Measurements from ENCODE around the gene EMC1. TPM values are rescaled to one million over a fixed set of nuclear protein-coding genes. Genes with fewer than 3 reads are reported as not detected.
A peak's percentile ranks its signal among the peaks of the same experiment; 100 is the strongest.
"Not testable (repeated sequence)": the region's sequence is repeated elsewhere in the genome, so short reads cannot be mapped to it uniquely, and the experiment has no call there.

The EMC1 gene
- total RNA-seq = 10 to 100 TPM; 25.3 to 29.1 TPM

DNA sequence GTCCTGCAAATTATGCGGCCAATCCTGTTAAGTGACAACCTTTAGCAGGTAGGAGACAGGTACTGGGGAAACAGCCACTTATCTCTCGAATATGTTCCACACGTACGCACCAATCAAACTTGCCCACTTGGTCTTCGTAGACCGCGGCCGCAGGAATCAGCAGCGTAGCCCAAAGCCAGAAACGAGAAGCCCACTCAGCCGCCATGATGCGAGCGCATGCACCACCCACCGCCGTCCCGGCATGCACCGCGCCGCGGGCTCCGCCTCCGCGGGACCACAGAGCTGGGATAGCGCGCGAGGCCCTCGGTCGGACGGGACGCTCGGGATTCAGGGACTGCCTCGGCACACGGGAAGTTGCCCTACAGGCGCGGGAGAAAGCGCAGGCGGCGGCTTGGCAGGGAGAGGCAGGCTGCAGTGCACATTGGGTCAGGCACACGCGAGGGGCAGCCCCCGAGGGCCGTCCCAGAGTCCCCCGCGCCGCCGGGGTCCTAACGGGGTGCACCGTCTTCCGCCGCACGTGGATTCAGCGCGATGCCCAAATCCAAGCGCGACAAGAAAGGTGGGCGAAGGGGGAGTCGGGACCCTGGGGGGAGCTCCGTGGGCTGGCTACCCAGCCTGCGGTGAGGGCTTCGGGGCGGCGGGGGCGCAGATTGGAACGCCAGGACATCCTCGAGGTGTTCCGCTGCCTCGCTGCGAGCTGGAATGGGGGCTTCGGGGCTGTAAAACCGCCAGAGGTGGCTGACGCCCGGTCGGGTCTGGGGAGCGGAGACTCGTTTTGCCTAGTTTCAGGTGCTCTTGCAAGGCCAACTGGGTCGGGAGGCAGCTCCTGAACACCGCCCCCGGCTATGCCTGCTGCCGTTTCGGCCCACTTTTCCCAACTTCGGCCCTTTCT lies at the start of gene EMC1, which contains the start of gene MRTO4:
Gene EMC1, minus strand, starts transcription at position 220 of the 892 bp plus-strand sequence. Its CDS starts 15 bp downstream, at position 205.
Gene MRTO4, plus strand, starts transcription at position 501 of the 892 bp plus-strand sequence. Its CDS starts 31 bp downstream, at position 532.
- POLR2A ChIA-PET = interaction anchor here (0.8 to 3.0 kb wide), 14 partner anchors 9 to 347 kb away, joined by 3 to 20 read pairs (median 5); partner anchors contain the start of genes AKR7A2, SLC66A1 and UBR4
- Mint-ChIP-seq H3K4me1 (peaks cover 34% of the 10 kb centered on the region), H3K36me3 (ENCODE audit: low read depth) (peaks cover 3% of the 10 kb centered on the region), H3K4me3 (peak within 1 kb of the TSS; percentile 94), H3K9me3 (no peaks in the 10 kb centered on the region), H3K27ac (peak within 1 kb of the TSS; percentile 86), H3K27me3 (no peaks in the 10 kb centered on the region)
- CTCF ChIA-PET = interaction anchor here (1.0 to 1.7 kb wide), 5 partner anchors 10 to 410 kb away, joined by 3 to 13 read pairs (median 4); no protein-coding TSS in a partner anchor
- peak; percentile 91 for DNase-seq

DNA sequence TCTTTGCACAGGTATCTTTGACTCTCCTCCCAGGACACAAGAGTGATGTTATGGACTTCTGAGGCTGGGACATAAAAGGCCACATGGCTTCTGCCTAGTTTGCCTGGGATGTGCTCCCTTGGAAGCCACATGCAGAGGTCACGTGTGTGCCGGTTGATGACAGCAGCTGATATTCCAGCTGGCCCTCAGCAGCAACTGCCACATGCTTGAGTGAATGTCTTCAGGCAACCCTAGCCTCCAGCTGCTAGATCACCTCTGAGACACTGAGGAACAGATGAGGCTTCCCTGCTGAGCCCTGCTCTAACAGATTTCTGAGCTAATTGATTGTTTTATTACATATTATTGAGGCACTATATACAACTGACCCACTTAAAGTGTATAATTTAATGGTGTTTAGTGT lies 48.9 kb upstream of the EMC1 start:
- no peak overlapping the region for H3K27ac Mint-ChIP-seq
- DNase-seq = no peak
- no peak overlapping the region for H3K4me3 Mint-ChIP-seq
- POLR2A ChIA-PET = interaction anchor here (0.8 kb wide), 1 partner anchor 11 kb away, joined by 3 read pairs; no protein-coding TSS in a partner anchor
- peaks cover 13% of the 10 kb centered on the region for H3K9me3 Mint-ChIP-seq
- H3K27me3 Mint-ChIP-seq = no peaks in the 10 kb centered on the region
- peaks cover 27% of the 10 kb centered on the region for H3K36me3 Mint-ChIP-seq (ENCODE audit: low read depth)
- CTCF ChIA-PET = no interaction called here
- H3K4me1 Mint-ChIP-seq = no peaks in the 10 kb centered on the region

DNA sequence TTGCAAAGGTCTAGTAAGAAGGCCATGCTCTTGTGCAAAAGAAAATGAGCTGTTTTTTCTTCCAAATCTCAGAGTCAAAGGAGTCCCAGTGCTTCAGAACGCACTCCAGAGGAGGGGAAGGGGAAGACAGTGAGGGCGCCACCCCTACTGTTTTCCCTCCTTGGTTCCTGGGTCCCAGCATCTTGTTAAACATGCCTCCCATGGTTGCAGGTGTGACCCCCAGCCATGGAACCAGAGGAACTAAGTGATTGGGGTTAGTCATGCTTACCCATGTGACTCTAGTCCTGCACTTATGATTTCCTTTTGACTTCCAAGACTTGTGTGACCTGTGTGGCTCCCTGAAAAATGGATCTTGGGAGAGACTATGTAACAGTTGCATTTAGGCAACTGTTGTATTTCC lies 43.3 kb upstream of the EMC1 start:
- no peak for DNase-seq
- Mint-ChIP-seq H3K4me1 (no peaks in the 10 kb centered on the region), H3K4me3 (no peak overlapping the region), H3K9me3 (peaks cover 27% of the 10 kb centered on the region), H3K36me3 (ENCODE audit: low read depth) (peaks cover 18% of the 10 kb centered on the region), H3K27me3 (peaks cover 3% of the 10 kb centered on the region), H3K27ac (no peak overlapping the region)
- ChIA-PET CTCF (no interaction called here), POLR2A (no interaction called here)

DNA sequence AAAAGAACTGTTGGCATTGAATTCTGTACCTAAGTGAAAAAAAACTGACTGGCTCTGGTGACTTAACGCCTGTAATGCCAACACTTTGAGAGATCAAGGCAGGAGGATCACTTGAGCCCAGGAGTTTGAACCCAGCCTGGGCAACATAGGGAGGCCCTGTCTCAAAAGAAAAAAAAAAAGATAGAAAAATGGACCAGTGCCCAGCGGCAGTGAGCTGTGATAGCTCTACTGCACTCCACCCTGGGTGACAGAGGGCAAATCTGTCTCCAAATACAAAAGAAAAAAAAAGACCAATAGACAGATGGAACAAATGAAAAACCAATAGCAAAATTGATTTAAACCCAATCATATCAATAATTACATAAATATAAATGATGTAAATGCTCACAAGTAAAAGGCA lies 37.9 kb upstream of the EMC1 start:
- no peak for DNase-seq
- H3K4me1 Mint-ChIP-seq = peaks cover 6% of the 10 kb centered on the region
- H3K36me3 Mint-ChIP-seq (ENCODE audit: low read depth) = peaks cover 6% of the 10 kb centered on the region
- ChIA-PET POLR2A (no interaction called here), CTCF (interaction anchor here (0.5 kb wide), 1 partner anchor 25 kb away, joined by 4 read pairs; no protein-coding TSS in a partner anchor)
- peaks cover 5% of the 10 kb centered on the region for H3K9me3 Mint-ChIP-seq
- H3K4me3 Mint-ChIP-seq = peak overlapping the region; percentile 32
- no peak overlapping the region for H3K27ac Mint-ChIP-seq
- peaks cover 14% of the 10 kb centered on the region for H3K27me3 Mint-ChIP-seq

DNA sequence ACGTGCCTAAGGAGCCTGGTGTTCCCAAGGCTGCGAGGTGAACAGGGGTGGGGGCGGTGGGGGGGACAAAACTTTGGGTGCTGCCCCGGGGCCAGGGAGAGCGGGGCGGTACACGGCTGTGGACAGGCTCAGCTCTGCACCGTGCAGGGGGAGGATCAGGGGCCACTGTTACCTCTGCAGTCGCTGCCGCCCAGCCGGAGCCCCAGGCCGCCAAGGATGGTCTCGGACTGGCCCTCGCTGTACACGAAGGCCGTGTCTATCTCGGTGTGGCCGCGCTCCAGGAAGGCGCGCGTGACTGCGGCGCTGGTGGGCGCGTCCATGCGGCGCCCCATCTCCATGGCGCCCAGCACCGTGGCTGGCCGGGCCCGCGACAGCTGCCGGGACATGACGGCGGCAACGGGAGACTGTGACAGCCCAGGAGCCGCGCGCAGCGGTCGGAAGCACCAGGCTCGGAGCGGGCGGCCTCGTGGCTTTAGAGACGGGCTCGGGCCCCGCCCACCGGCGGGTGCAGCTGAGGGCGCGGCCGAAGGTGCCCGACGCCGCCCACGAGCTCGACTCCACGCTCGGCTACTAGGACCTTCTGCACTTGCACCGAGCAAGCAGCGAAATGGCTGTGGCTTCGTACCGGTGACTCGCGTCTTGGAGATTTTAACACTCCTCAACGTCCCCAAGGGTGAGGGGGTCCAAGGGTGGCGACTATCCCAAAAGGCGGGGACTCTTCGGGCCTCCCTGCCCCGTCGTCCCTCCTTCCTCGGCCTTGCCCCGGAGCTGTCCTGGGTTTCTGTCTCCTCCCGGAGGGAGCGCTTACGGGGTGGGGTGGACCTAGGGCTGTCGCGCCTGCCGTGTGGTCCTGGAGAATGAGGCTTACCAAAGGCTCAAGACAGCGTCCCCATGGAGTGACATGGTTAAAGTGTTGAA lies 37.3 kb upstream of the EMC1 start, which contains the start of gene AKR7A3:
Gene AKR7A3, minus strand, starts transcription at position 447 of the 918 bp plus-strand sequence. Its CDS starts 61 bp downstream, at position 386.
- peak; percentile 69 for DNase-seq
- H3K36me3 Mint-ChIP-seq (ENCODE audit: low read depth); H3K27ac Mint-ChIP-seq; H3K9me3 Mint-ChIP-seq; H3K4me1 Mint-ChIP-seq: not testable (repeated sequence)
- ChIA-PET POLR2A (interaction anchor here (1.6 kb wide), 1 partner anchor 9 kb away, joined by 3 read pairs; no protein-coding TSS in a partner anchor), CTCF (interaction anchor here (0.5 kb wide), 1 partner anchor 24 kb away, joined by 4 read pairs; no protein-coding TSS in a partner anchor)
- Mint-ChIP-seq H3K27me3 (peaks cover 14% of the 10 kb centered on the region), H3K4me3 (peak within 1 kb of the TSS; percentile 32)

DNA sequence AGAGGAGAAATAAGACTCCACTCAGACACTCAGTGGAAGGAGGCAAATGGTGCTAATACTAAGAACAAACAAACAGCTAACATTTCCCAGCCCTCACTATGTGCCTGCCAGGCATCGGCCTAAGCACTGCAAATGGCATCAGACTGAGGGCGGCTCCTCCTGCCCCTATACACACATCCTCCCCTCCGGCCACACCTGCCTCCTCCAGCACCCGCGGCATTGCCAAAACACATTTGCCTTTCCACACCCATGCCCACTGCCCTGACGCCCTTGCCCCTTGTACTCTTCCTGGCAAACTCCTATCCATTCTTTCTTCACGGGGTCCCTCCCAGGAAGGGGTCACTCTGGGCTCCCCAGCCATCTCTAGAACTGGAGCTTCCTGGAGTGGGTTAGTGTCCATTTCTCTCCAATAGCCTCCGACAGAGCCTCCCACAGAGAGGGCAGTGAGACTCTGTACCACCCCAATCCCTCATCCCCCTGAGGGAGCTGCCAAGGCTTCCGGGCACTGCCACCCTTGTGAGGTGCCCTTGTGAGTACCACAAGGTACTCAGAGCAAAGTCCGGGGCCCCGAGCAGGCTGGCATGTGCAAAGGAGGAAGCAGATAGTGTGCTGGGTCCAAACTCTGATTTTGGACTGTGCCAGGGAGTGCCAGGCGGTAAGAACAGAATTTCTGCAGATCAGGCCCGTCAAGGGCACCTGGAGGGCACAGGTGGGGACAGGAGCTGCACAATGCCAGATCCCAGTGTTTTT lies 36.3 kb upstream of the EMC1 start:
- Mint-ChIP-seq H3K4me3 (no peak overlapping the region), H3K4me1 (peaks cover 6% of the 10 kb centered on the region), H3K9me3 (no peaks in the 10 kb centered on the region), H3K36me3 (ENCODE audit: low read depth) (peaks cover 5% of the 10 kb centered on the region), H3K27ac (no peak overlapping the region), H3K27me3 (peaks cover 14% of the 10 kb centered on the region)
- DNase-seq = no peak
- POLR2A ChIA-PET = interaction anchor here (1.6 kb wide), 1 partner anchor 10 kb away, joined by 3 read pairs; no protein-coding TSS in a partner anchor
- CTCF ChIA-PET = no interaction called here

DNA sequence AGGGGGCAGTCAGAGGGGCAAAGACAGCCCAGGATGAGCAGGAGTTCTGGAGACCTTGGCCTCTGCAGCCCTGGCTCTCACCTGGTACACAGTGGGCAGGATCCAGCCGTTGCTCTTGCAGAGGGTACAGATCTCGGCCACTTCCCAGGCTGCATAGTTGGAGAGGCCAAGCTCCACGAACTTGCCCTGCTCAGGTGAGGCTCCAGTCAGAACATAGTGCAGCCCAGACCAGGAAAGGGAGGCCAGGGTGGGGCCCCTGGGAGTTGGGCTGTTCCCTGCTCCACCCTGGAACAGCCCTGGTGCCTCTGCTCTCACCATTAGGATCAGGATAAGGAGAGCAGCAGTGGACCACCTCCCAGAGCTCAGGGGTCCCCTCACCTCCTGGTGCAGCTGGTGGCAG lies 34.5 kb upstream of the EMC1 start:
- H3K27me3 Mint-ChIP-seq = peaks cover 14% of the 10 kb centered on the region
- H3K4me1 Mint-ChIP-seq; DNase-seq; CTCF ChIA-PET; H3K9me3 Mint-ChIP-seq; H3K27ac Mint-ChIP-seq; H3K4me3 Mint-ChIP-seq; POLR2A ChIA-PET; H3K36me3 Mint-ChIP-seq (ENCODE audit: low read depth): not testable (repeated sequence)

DNA sequence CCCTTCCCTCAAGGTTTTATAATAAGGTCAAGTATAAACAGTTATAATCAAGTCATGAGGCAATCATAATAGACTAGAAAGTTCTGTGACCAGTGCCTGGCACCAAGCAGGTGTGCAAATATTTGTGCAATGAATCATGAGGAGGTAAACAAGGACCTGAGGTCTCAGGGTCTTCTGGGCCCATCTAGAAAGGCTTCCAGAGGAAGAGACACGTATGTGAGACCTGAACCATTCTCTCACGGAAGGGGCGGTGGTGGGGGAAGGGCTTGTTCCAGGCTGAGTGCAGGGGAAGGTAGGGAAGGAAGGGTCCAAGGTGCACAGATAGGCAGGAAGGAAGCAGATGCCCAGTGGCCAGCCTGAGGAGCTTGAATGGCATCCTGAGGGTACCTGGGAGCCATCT lies 34.0 kb upstream of the EMC1 start:
- H3K4me1 Mint-ChIP-seq; DNase-seq; H3K4me3 Mint-ChIP-seq; H3K27ac Mint-ChIP-seq; H3K9me3 Mint-ChIP-seq; CTCF ChIA-PET; POLR2A ChIA-PET; H3K36me3 Mint-ChIP-seq (ENCODE audit: low read depth): not testable (repeated sequence)
- H3K27me3 Mint-ChIP-seq = peaks cover 14% of the 10 kb centered on the region

DNA sequence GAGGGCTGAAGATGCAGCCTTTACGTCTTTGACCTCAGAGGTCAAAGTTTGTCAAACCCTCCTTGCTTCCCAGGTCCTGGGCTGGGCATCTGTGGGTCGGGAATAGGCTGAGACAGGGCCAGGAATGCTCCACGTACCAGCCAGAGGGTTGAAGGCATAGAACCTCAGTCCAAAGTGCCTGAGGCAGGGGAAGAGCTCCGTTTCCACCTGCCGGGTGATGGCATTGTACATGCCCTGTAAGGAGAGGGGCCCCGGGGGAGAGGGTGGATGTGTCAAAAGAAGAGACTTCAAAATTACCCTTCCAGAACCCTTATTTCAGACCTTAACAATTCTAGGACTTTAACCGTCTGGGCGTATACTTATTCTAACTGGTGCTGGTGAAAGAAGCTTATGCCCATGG lies 33.6 kb upstream of the EMC1 start:
- H3K9me3 Mint-ChIP-seq = no peaks in the 10 kb centered on the region
- ChIA-PET POLR2A (no interaction called here), CTCF (no interaction called here)
- no peak for DNase-seq
- no peak overlapping the region for H3K4me3 Mint-ChIP-seq
- H3K27me3 Mint-ChIP-seq = peaks cover 14% of the 10 kb centered on the region
- no peak overlapping the region for H3K27ac Mint-ChIP-seq
- H3K4me1 Mint-ChIP-seq = peaks cover 6% of the 10 kb centered on the region
- no peaks in the 10 kb centered on the region for H3K36me3 Mint-ChIP-seq (ENCODE audit: low read depth)

DNA sequence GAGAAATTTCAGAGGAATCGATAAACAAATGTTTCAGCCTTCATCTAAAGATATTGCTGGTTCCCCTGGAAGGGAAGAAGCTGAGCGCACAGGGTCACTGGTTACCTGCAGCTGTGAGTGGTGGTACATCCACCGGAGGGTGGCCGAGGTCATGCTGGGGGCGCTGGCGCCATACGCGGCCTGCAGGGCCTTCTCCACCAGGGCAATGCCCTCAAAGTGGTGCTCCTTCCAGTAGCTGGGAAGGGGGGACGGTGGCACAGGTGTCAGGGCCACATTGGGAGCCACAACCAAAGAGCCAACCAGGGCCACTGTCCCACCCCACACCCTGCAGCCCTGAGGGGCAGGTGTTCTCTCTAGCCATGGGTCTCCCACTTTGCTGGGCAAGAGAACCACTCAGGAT lies 32.6 kb upstream of the EMC1 start:
- ChIA-PET CTCF (no interaction called here), POLR2A (no interaction called here)
- Mint-ChIP-seq H3K27ac (no peak overlapping the region), H3K36me3 (ENCODE audit: low read depth) (no peaks in the 10 kb centered on the region), H3K27me3 (peaks cover 5% of the 10 kb centered on the region), H3K4me1 (peaks cover 2% of the 10 kb centered on the region), H3K9me3 (no peaks in the 10 kb centered on the region), H3K4me3 (no peak overlapping the region)
- no peak for DNase-seq

DNA sequence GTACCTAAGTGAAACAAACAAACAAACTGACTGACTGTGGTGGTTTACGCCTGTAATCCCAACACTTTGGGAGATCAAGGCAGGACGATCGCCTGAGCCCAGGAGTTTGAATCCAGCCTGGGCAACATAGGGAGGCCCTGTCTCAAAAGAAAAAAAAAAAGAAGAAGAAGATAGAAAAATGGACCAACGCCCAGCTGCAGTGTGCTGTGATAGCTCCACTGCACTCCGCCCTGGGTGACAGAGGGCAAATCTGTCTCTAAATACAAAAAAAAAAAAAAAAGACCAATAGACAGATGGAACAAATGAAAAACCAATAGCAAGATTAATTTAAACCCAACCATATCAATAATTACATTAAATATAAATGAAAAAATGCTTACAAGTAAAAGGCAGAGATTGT lies 23.3 kb upstream of the EMC1 start:
- DNase-seq = no peak
- ChIA-PET POLR2A (no interaction called here), CTCF (no interaction called here)
- H3K27me3 Mint-ChIP-seq = peaks cover 17% of the 10 kb centered on the region
- no peak overlapping the region for H3K27ac Mint-ChIP-seq
- H3K4me3 Mint-ChIP-seq = no peak overlapping the region
- peaks cover 1% of the 10 kb centered on the region for H3K4me1 Mint-ChIP-seq
- H3K36me3 Mint-ChIP-seq (ENCODE audit: low read depth) = peaks cover 2% of the 10 kb centered on the region
- H3K9me3 Mint-ChIP-seq = no peaks in the 10 kb centered on the region

DNA sequence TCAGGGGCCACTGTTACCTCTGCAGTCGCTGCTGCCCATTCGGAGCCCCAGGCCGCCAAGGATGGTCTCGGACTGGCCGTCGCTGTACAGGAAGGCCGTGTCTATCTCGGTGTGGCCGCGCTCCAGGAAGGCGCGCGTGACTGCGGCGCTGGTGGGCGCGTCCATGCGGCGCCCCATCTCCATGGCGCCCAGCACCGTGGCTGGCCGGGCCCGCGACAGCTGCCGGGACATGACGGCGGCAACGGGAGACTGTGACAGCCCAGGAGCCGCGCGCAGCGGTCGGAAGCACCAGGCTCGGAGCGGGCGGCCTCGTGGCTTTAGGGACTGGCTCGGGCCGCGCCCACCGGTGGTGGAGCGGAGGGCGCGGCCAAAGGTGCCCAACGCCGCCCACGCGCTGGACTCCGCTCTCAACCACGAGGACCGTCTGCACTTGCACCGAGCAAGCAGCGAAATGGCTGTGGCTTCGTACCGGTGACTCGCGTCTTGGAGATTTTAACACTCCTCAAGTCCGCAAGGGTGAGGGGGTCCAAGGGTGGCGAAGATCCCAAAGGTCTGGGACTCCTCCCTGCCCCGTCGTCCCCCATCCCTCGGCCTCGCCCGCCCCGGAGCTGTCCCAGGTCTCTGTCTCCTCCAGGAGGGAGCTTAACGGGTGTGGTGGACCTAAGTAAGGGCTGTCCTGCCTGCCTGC lies 22.7 kb upstream of the EMC1 start:
- H3K4me3 Mint-ChIP-seq; POLR2A ChIA-PET; DNase-seq; CTCF ChIA-PET; H3K9me3 Mint-ChIP-seq; H3K36me3 Mint-ChIP-seq (ENCODE audit: low read depth); H3K4me1 Mint-ChIP-seq; H3K27ac Mint-ChIP-seq: not testable (repeated sequence)
- peaks cover 17% of the 10 kb centered on the region for H3K27me3 Mint-ChIP-seq
